ENCODE results near the gene TRIM8.
A peak's percentile ranks its signal among the peaks of the same experiment; 100 is the strongest.
"Not testable (repeated sequence)": the region's sequence is repeated elsewhere in the genome, so short reads cannot be mapped to it uniquely, and the experiment has no call there.

Gene TRIM8

DNA sequence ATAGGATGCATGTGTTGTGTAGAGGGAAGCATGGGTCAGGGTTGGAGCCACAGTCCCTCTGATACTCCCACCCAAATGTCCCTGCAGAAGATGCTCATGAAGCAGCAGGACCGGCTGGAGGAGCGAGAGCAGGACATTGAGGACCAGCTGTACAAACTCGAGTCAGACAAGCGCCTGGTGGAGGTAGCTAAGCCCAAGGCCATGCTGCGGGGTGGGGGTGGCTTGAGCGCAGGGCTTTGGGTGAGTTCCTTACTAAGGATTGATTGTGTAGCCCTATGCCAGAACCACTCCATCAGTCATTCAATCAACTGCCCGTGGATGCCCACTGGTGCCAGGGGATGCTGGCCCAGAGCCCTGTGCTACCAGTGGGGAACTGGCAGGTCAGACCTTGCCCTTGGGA, 10.3 kb downstream of the TRIM8 start:
- no peaks in the 10 kb centered on the region for H3K27me3 Mint-ChIP-seq
- H3K9me3 Mint-ChIP-seq = no peaks in the 10 kb centered on the region
- peaks cover 64% of the 10 kb centered on the region for H3K4me1 Mint-ChIP-seq
- H3K4me3 Mint-ChIP-seq = no peak overlapping the region
- DNase-seq = no peak
- H3K36me3 Mint-ChIP-seq = peaks cover 50% of the 10 kb centered on the region
- CTCF ChIA-PET = interaction anchor here (1.6 kb wide), 1 partner anchor 10 kb away, joined by 4 read pairs; the partner anchor contains the start of gene TRIM8
- peak overlapping the region; percentile 68 for H3K27ac Mint-ChIP-seq

DNA sequence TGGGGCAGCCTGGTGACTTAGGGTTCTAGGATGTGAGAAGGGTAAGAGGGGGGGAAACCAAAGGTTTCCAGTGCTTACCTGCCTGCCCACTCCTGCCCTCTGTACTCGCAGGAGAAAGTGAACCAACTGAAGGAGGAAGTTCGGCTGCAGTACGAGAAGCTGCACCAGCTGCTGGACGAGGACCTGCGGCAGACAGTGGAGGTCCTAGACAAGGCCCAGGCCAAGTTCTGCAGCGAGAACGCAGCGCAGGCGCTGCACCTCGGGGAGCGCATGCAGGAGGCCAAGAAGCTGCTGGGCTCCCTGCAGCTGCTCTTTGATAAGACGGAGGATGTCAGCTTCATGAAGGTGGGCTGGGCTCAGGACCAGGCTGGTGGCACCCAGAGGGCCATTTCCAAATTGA, 10.7 kb downstream of the TRIM8 start:
- peaks cover 50% of the 10 kb centered on the region for H3K36me3 Mint-ChIP-seq
- no peak overlapping the region for H3K4me3 Mint-ChIP-seq
- peaks cover 64% of the 10 kb centered on the region for H3K4me1 Mint-ChIP-seq
- DNase-seq = no peak
- H3K27me3 Mint-ChIP-seq = no peaks in the 10 kb centered on the region
- H3K27ac Mint-ChIP-seq = no peak overlapping the region
- CTCF ChIA-PET = interaction anchor here (1.6 kb wide), 1 partner anchor 10 kb away, joined by 4 read pairs; the partner anchor contains the start of gene TRIM8
- H3K9me3 Mint-ChIP-seq = no peaks in the 10 kb centered on the region

GRCh38 chr10:102656026-102656425, 11.7 kb downstream of the TRIM8 start:
- H3K4me1 Mint-ChIP-seq = peaks cover 64% of the 10 kb centered on the region
- no peak for DNase-seq
- no peaks in the 10 kb centered on the region for H3K27me3 Mint-ChIP-seq
- H3K9me3 Mint-ChIP-seq = no peaks in the 10 kb centered on the region
- H3K4me3 Mint-ChIP-seq = no peak overlapping the region
- H3K36me3 Mint-ChIP-seq = peaks cover 50% of the 10 kb centered on the region
- no peak overlapping the region for H3K27ac Mint-ChIP-seq
- CTCF ChIA-PET = interaction anchor here (1.2 kb wide), 1 partner anchor 10 kb away, joined by 3 read pairs; no protein-coding TSS in a partner anchor

DNA sequence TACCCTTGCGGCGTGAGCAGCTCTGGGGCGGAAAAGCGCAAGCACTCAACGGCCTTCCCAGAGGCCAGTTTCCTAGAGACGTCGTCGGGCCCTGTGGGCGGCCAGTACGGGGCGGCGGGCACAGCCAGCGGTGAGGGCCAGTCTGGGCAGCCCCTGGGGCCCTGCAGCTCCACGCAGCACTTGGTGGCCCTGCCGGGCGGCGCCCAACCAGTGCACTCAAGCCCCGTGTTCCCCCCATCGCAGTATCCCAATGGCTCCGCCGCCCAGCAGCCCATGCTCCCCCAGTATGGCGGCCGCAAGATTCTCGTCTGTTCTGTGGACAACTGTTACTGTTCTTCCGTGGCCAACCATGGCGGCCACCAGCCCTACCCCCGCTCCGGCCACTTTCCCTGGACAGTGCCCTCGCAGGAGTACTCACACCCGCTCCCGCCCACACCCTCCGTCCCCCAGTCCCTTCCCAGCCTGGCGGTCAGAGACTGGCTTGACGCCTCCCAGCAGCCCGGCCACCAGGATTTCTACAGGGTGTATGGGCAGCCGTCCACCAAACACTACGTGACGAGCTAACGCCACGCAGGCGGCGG, 12.6 kb downstream of the TRIM8 start:
- Mint-ChIP-seq H3K27ac (no peak overlapping the region), H3K9me3 (no peaks in the 10 kb centered on the region), H3K4me1 (peaks cover 64% of the 10 kb centered on the region), H3K36me3 (peaks cover 50% of the 10 kb centered on the region), H3K27me3 (no peaks in the 10 kb centered on the region), H3K4me3 (no peak overlapping the region)
- no peak for DNase-seq
- CTCF ChIA-PET = interaction anchor here (1.2 to 1.8 kb wide), 2 partner anchors 11 to 12 kb away, joined by 3 to 6 read pairs; partner anchors contain the start of gene TRIM8

DNA sequence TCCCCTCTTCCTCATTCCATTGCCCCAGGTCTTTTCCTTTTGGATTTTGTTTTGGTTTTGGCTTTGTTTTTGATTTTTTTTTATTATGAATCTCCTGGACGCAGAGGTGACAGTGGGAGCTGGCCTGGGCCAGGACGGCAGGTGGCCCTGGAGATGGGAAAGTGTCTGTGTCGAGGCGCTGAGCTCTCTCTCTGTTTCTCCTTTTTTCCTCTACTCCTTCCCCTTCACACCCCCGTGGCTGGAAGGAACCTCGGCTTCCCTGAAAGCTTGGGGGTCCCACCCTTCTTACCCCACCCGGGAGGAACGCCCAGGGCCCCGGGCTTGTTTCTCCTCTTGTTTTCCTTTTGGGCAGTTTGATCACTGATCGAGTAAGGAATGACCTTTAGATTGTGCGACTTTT, 13.2 kb downstream of the TRIM8 start:
- peaks cover 45% of the 10 kb centered on the region for H3K36me3 Mint-ChIP-seq
- H3K27me3 Mint-ChIP-seq = no peaks in the 10 kb centered on the region
- peaks cover 62% of the 10 kb centered on the region for H3K4me1 Mint-ChIP-seq
- DNase-seq = no peak
- H3K4me3 Mint-ChIP-seq = no peak overlapping the region
- peak overlapping the region; percentile 52 for H3K27ac Mint-ChIP-seq
- no peaks in the 10 kb centered on the region for H3K9me3 Mint-ChIP-seq
- CTCF ChIA-PET = interaction anchor here (1.8 kb wide), 1 partner anchor 12 kb away, joined by 6 read pairs; the partner anchor contains the start of gene TRIM8

GRCh38 chr10:102657984-102658724, 13.9 kb downstream of the TRIM8 start:
- H3K36me3 Mint-ChIP-seq = peaks cover 41% of the 10 kb centered on the region
- H3K27me3 Mint-ChIP-seq = no peaks in the 10 kb centered on the region
- H3K4me3 Mint-ChIP-seq = no peak overlapping the region
- H3K27ac Mint-ChIP-seq = peak overlapping the region; percentile 70
- DNase-seq = no peak
- CTCF ChIA-PET = interaction anchor here (0.7 to 1.8 kb wide), 3 partner anchors 8 to 16 kb away, joined by 3 to 6 read pairs (median 5); partner anchors contain the start of gene TRIM8
- peaks cover 58% of the 10 kb centered on the region for H3K4me1 Mint-ChIP-seq
- no peaks in the 10 kb centered on the region for H3K9me3 Mint-ChIP-seq

GRCh38 chr10:102658802-102659201, 14.5 kb downstream of the TRIM8 start:
- CTCF ChIA-PET = interaction anchor here (0.7 to 1.8 kb wide), 3 partner anchors 9 to 15 kb away, joined by 3 to 6 read pairs (median 5); partner anchors contain the start of gene TRIM8
- H3K27ac Mint-ChIP-seq = peak overlapping the region; percentile 70
- H3K36me3 Mint-ChIP-seq = peaks cover 34% of the 10 kb centered on the region
- no peaks in the 10 kb centered on the region for H3K9me3 Mint-ChIP-seq
- H3K4me3 Mint-ChIP-seq = no peak overlapping the region
- H3K4me1 Mint-ChIP-seq = peaks cover 51% of the 10 kb centered on the region
- H3K27me3 Mint-ChIP-seq = no peaks in the 10 kb centered on the region
- DNase-seq = no peak

GRCh38 chr10:102660888-102661657, 16.8 kb downstream of the TRIM8 start:
- peaks cover 49% of the 10 kb centered on the region for H3K4me1 Mint-ChIP-seq
- CTCF ChIA-PET = interaction anchor here (0.6 to 2.2 kb wide), 8 partner anchors 9 to 53 kb away, joined by 3 to 12 read pairs (median 4); partner anchors contain the start of genes ARL3, SFXN2 and TRIM8
- peak overlapping the region; percentile 37 for H3K4me3 Mint-ChIP-seq
- peak overlapping the region; percentile 87 for H3K27ac Mint-ChIP-seq
- H3K9me3 Mint-ChIP-seq = no peaks in the 10 kb centered on the region
- peak; percentile 80 for DNase-seq
- no peaks in the 10 kb centered on the region for H3K27me3 Mint-ChIP-seq
- H3K36me3 Mint-ChIP-seq = peaks cover 20% of the 10 kb centered on the region

GRCh38 chr10:102661658-102662028, 17.4 kb downstream of the TRIM8 start:
- Mint-ChIP-seq H3K27ac (peak overlapping the region; percentile 87), H3K4me1 (peaks cover 49% of the 10 kb centered on the region)
- CTCF ChIA-PET = interaction anchor here (1.0 to 2.2 kb wide), 5 partner anchors 9 to 52 kb away, joined by 3 to 12 read pairs (median 5); partner anchors contain the start of genes ARL3 and SFXN2

DNA sequence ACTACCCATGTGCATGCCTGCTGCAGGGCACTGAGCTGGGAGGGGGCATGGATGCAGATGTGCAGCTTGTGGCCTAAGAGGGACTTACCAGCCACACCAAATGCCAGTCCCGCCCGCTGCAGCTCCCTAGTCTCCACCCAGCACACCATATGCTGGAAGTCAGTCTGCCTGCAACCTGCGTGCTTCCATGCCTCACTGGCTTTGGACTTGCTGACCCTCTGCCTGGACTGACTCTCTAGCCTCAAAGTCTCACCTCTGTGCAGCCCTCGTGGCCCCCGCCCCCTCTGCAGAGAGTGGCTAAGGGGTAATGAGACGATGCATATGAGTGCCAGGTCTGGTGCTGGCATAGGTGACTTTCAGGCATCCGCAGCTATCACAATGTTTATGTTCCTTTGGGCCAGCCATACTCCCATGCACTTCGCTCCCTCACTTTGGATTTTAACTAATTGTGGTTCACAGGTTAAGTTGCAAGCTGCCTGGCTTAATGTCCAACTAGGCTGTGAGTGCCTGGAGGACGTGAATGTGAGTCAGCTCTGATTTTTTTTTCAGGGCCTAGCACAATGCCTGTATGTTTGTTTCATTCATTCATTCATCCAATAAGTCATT, 21.7 kb downstream of the TRIM8 start:
- Mint-ChIP-seq H3K36me3 (no peaks in the 10 kb centered on the region), H3K9me3 (no peaks in the 10 kb centered on the region), H3K27ac (peak overlapping the region; percentile 58), H3K27me3 (no peaks in the 10 kb centered on the region), H3K4me1 (peaks cover 32% of the 10 kb centered on the region), H3K4me3 (no peak overlapping the region)
- no peak for DNase-seq
- CTCF ChIA-PET = interaction anchor here (1.1 to 1.2 kb wide), 2 partner anchors 15 to 22 kb away, joined by 3 read pairs; partner anchors contain the start of gene TRIM8

More at GRCh38 chr10:102661658-102662028, 17.4 kb downstream of the TRIM8 start:
- no peaks in the 10 kb centered on the region for H3K27me3 Mint-ChIP-seq
- peaks cover 18% of the 10 kb centered on the region for H3K36me3 Mint-ChIP-seq
- peak overlapping the region; percentile 31 for H3K4me3 Mint-ChIP-seq
- no peak for DNase-seq
- H3K9me3 Mint-ChIP-seq = no peaks in the 10 kb centered on the region

- CTCF ChIA-PET = not testable (repeated sequence)
- peaks cover 19% of the 10 kb centered on the region for H3K4me1 Mint-ChIP-seq
Measured at GRCh38 chr10:102667411-102667810, 23.1 kb downstream of the TRIM8 start.

GRCh38 chr10:102668326-102669107, 24.2 kb downstream of the TRIM8 start:
- DNase-seq = no peak
- CTCF ChIA-PET = interaction anchor here (0.6 to 3.3 kb wide), 3 partner anchors 16 to 41 kb away, joined by 4 to 14 read pairs (median 14); partner anchors contain the start of gene TRIM8
- Mint-ChIP-seq H3K36me3 (no peaks in the 10 kb centered on the region), H3K27ac (no peak overlapping the region), H3K9me3 (no peaks in the 10 kb centered on the region), H3K27me3 (no peaks in the 10 kb centered on the region), H3K4me3 (no peak overlapping the region), H3K4me1 (peaks cover 26% of the 10 kb centered on the region)

More at GRCh38 chr10:102667411-102667810, 23.1 kb downstream of the TRIM8 start:
- not testable (repeated sequence) for DNase-seq, H3K4me3 Mint-ChIP-seq, H3K27ac Mint-ChIP-seq, H3K36me3 Mint-ChIP-seq, H3K27me3 Mint-ChIP-seq, H3K9me3 Mint-ChIP-seq
